Lower leg skin (tissue), 4 donors: ENCODE data around the gene UPK3A. TPM values are rescaled to one million over a fixed set of nuclear protein-coding genes. Genes with fewer than 3 reads are reported as not detected.

Experiments used
- DNase-seq, 2 donors: peaks; one replicate each; pipeline ENCODE4 v3.0.0-alpha.2; 2019; ENCODE audit warnings: low spot score in 2 of 2
- H3K4me3 ChIP-seq: fragments of 200-600 bp; sonication (generic); 2 replicates; pipeline ENCODE4 v1.5.1; 2017; ENCODE audit warnings: mild to moderate bottlenecking, low read depth; ENCODE audit not compliant: poor library complexity, severe bottlenecking
- POLR2A ChIP-seq, 2 donors: fragments of 450-650 bp; IDR thresholded peaks; one replicate each; pipeline ENCODE4 v1.6.1; 2016 to 2017; ENCODE audit warnings: antibody characterized with exemption in 2 of 2, mild to moderate bottlenecking in 1 of 2, moderate library complexity in 1 of 2
- WGBS, 2 donors: methylation state at CpG; one replicate each; pipeline ENCODE4 v1.1.5; 2018; 5-methylcytosine and 5-hydroxymethylcytosine counted together
- intact Hi-C: fragments of 100-400 bp; cut with DNase I; formaldehyde crosslinking; loops from one replicate; pipeline ENCODE4 v1.15.0; 2023; ENCODE audit warnings: low total_unique reads
- total RNA-seq, 4 donors: library from RNA; depleted of rRNA; stranded (reverse); fragments of >200 nt; gene quantifications; one replicate each; pipeline ENCODE4 v1.1.0, GENCODE V29; 2016
- TF ChIP-seq, protein P1 (sequence below), 3 donors: fragments of 450-650 bp; IDR thresholded peaks; one replicate each; pipeline ENCODE4 v1.5.1; 2016; ENCODE audit warnings: antibody characterized with exemption in 3 of 3, mild to moderate bottlenecking in 3 of 3, moderate library complexity in 2 of 3

Gene UPK3A
- total RNA-seq, 4 donors from 2014 or later, result 0.49 TPM; not detected in 3

DNA sequence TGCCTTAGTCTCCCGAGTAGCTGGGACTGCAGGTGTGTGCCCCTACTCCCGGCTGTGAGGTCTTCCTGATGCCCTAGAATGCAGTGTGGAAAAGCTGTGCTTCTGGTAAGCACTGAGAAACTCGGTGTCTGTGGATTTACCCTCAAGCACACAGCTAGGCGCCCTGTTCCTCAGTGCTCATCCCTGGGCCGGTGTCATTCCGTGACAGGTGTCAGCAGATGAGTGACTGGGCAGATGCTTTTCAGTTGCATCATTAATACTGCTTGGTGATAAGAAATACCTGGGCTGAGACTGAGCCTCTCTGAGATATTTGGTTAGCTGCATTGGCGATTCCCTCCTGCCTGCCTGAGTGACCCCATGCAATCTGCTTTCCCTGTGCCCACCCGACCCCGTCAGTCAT is 46.7 kb downstream of the UPK3A start:
- H3K4me3 ChIP-seq, result no peak overlapping the region
- WGBS, 2 donors, result 98% methylated on average over 9 of the region's 9 CpGs
- TF ChIP-seq POLR2A (IDR thresholded peaks at IDR 0.05), result no peak
- TF ChIP-seq, protein P1, sequence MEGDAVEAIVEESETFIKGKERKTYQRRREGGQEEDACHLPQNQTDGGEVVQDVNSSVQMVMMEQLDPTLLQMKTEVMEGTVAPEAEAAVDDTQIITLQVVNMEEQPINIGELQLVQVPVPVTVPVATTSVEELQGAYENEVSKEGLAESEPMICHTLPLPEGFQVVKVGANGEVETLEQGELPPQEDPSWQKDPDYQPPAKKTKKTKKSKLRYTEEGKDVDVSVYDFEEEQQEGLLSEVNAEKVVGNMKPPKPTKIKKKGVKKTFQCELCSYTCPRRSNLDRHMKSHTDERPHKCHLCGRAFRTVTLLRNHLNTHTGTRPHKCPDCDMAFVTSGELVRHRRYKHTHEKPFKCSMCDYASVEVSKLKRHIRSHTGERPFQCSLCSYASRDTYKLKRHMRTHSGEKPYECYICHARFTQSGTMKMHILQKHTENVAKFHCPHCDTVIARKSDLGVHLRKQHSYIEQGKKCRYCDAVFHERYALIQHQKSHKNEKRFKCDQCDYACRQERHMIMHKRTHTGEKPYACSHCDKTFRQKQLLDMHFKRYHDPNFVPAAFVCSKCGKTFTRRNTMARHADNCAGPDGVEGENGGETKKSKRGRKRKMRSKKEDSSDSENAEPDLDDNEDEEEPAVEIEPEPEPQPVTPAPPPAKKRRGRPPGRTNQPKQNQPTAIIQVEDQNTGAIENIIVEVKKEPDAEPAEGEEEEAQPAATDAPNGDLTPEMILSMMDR (IDR thresholded peaks at IDR 0.05), result no peak
- intact Hi-C loops, result no loop called here
- no peak for DNase-seq

DNA sequence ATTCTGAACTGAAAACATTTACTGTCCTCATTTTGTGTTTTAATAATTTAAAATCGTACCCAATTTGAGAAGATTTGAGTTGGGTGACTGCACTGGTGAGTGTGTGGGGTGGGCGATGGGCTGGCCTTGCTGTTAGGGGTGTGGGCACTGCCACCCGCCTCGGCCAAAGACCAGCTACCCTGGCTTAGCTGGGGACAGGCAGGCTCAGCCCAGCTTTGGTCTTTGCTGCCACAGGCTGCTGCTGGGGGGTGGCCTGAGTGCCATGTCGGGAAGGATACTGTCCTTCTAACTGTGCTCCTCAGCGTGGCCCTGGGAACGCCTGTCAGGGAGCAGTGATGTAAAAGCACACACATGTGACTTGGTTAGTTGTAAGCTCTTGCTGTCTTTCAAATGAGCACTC is 47.3 kb downstream of the UPK3A start:
- DNase-seq, result no peak
- no peak overlapping the region for H3K4me3 ChIP-seq
- 96 to 97% methylated on average over 7 of the region's 7 CpGs for WGBS, 2 donors
- intact Hi-C loops, result no loop called here
- TF ChIP-seq POLR2A (IDR thresholded peaks at IDR 0.05), result no peak
- TF ChIP-seq, protein P1 (IDR thresholded peaks at IDR 0.05), result no peak

DNA sequence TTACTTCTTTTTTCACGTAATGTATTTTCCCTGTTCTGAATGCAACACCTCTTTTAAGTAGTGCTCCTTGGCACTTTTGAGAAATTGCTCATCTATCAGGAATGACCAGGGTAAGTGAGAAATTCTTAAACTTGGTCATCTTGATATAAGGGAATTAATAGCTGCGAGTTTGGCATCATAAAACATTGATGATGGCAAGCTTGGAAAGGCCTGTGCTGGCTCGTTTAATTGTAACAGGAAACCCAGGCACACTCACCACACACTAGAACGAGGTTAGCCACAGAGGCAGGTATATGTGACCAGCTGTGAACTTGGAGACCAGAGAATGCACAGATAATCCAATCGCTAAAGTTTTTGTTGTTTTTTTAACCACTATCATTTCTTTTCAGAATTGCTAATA is 49.3 kb downstream of the UPK3A start:
- intact Hi-C loops, result no loop called here
- 31 to 33% methylated on average over 5 of the region's 5 CpGs for WGBS, 2 donors
- TF ChIP-seq, protein P1 (IDR thresholded peaks at IDR 0.05), result no peak
- TF ChIP-seq POLR2A (IDR thresholded peaks at IDR 0.05), result no peak
- no peak for DNase-seq
- no peak overlapping the region for H3K4me3 ChIP-seq

DNA sequence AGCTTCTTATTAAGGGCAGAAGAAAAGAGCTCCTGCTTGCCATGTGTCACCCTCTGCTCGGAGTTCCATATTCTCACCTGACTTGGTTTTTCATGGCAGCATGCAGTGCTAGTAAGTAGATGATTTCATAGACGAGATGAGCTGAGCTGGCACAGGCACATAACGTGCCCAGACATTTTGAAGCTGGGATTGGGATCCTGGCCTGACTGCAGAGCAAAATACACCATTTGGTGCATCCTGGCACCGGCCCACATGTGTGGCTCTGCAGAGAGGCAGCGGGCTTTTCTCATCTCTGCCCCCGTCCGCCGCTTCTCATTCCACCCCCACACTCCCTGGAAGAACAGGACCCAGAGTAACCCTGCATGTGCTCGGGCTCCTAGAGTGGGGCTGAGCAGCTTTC is 49.8 kb downstream of the UPK3A start:
- H3K4me3 ChIP-seq, result no peak overlapping the region
- TF ChIP-seq, protein P1 (IDR thresholded peaks at IDR 0.05), result no peak
- TF ChIP-seq POLR2A (IDR thresholded peaks at IDR 0.05), result no peak
- DNase-seq, result no peak
- 44 to 58% methylated on average over 9 of the region's 9 CpGs for WGBS, 2 donors
- intact Hi-C loops, result no loop called here

DNA sequence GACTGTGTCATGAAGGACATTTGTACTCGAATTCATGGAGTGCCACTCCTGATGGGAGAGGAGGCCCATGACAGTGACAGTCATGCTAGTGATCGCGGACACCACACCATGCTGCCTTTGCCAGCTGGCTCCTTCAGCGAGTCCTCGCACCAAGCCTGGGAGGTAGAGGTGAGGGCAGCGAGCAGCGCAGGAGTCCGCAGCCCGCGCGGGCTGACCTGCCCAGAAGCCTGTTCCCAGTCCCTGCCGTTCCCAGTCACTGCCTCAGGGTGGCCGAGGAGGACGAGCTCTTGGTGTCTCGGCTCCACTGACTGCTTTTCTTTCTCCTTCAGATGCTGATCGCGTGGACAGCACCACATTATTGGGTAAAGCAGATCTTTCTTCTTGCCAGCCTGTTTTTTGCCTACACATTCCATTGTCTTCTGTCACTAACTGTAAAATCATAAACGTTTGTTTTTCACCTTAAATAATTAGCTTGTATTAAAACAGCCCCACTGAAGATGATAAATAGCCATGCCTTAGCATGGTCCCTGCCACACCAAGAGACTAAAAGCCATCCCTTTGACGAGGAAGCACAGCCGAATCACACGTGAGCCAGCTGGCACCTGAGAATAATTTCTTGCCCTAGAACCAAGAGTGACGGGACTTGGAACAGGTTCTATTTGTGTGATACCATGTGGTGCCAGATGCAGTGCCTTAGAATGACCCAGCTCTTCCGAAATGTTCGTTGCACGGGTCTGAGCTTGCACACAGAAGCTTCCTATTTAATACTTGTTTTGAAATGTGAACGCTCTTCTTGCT is 50.5 kb downstream of the UPK3A start:
- WGBS, 2 donors, result 39 to 45% methylated on average over 23 to 26 of the region's 26 CpGs
- TF ChIP-seq, protein P1 (IDR thresholded peaks at IDR 0.05), result no peak
- no peak for TF ChIP-seq POLR2A (IDR thresholded peaks at IDR 0.05)
- intact Hi-C loops, result no loop called here
- H3K4me3 ChIP-seq, result no peak overlapping the region
- DNase-seq, result peak in 1 of 2 donors; percentile 88
